ENCODE measurements around the gene NLK.

Gene NLK

GRCh38 chr17:28159924-28160323 lies 117.4 kb downstream of the NLK start:
- H3K4me3 ChIP-seq (ENCODE audit: control insufficient read depth, low read depth, low read length): no peak overlapping the region
- TF ChIP-seq CTCF (conservative IDR thresholded peaks at IDR 0.05; ENCODE audit: control insufficient read depth, insufficient read depth, low read depth, low read length): no peak
- no peak for DNase-seq (ENCODE audit: low read depth)

GRCh38 chr17:28160610-28161009 lies 118.1 kb downstream of the NLK start:
- no peak for TF ChIP-seq CTCF (conservative IDR thresholded peaks at IDR 0.05; ENCODE audit: control insufficient read depth, insufficient read depth, low read depth, low read length)
- no peak for DNase-seq (ENCODE audit: low read depth)
- H3K4me3 ChIP-seq (ENCODE audit: control insufficient read depth, low read depth, low read length): no peak overlapping the region

GRCh38 chr17:28161311-28161710 lies 118.8 kb downstream of the NLK start:
- no peak for DNase-seq (ENCODE audit: low read depth)
- TF ChIP-seq CTCF (conservative IDR thresholded peaks at IDR 0.05; ENCODE audit: control insufficient read depth, insufficient read depth, low read depth, low read length): no peak
- no peak overlapping the region for H3K4me3 ChIP-seq (ENCODE audit: control insufficient read depth, low read depth, low read length)

- no peak for DNase-seq (ENCODE audit: low read depth)
- no peak overlapping the region for H3K4me3 ChIP-seq (ENCODE audit: control insufficient read depth, low read depth, low read length)
- no peak for TF ChIP-seq CTCF (conservative IDR thresholded peaks at IDR 0.05; ENCODE audit: control insufficient read depth, insufficient read depth, low read depth, low read length)
These were observed 124.0 kb downstream of the NLK start for GRCh38 chr17:28166478-28166877.

- no peak for TF ChIP-seq CTCF (conservative IDR thresholded peaks at IDR 0.05; ENCODE audit: control insufficient read depth, insufficient read depth, low read depth, low read length)
- peak; percentile 44 for DNase-seq (ENCODE audit: low read depth)
- H3K4me3 ChIP-seq (ENCODE audit: control insufficient read depth, low read depth, low read length): no peak overlapping the region
These were observed 127.3 kb downstream of the NLK start for GRCh38 chr17:28169621-28170349.

- TF ChIP-seq CTCF (conservative IDR thresholded peaks at IDR 0.05; ENCODE audit: control insufficient read depth, insufficient read depth, low read depth, low read length): no peak
- DNase-seq (ENCODE audit: low read depth): no peak
- H3K4me3 ChIP-seq (ENCODE audit: control insufficient read depth, low read depth, low read length): no peak overlapping the region
These were observed 128.3 kb downstream of the NLK start for GRCh38 chr17:28170771-28171170.

Data from fibroblast of mammary gland (primary cell).